ENCODE data around the gene ATAD3C.

DNA sequence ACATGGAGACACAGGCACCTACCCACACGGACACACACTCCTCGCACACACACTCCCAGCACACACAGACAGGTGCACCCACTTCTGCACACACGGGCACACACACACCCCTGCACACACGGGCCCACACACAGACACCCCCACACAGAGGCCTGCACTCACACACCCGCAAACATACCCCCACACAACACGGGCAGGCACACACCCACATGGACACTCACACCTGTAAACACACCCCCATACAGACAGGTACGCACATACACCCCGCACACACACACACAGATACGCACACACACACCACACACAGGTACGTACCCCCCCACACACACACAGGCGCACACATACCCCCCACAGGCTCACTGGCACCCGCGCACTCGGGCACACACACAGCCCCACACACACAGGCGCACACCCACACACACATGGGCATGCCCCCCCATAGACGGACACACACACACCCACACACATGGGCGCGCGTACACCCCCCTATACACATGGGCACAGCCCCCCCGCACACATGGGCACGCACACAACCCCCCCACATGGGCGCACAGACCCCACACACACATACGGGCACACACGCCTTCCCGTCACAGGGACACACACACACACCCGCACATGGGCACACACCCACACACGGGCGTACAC, 68.6 kb downstream of the ATAD3C start:
- TF ChIP-seq POLR2A (IDR thresholded peaks at IDR 0.05; ENCODE audit: low read depth, low read length), result no peak
- TF ChIP-seq POLR2AphosphoS5 (IDR thresholded peaks at IDR 0.05; ENCODE audit: low read depth, low read length), result no peak

Data from GM12892 (cell line).